ENCODE measurements around the gene KRT81.
"Not testable (repeated sequence)": the region's sequence is repeated elsewhere in the genome, so short reads cannot be mapped to it uniquely, and the experiment has no call there.

KRT81 gene

GRCh38 chr12:52300796-52301691, 9.7 kb upstream of the KRT81 start:
- in situ Hi-C loops (cut with MboI; ENCODE audit: low pct_unique_long_range_greater_than_20kb, low sequenced_read_pairs, unreplicated experiment): no loop called here
- DNase-seq (ENCODE audit: low spot score): no peak
- TF ChIP-seq CTCF (IDR thresholded peaks at IDR 0.05; ENCODE audit: extremely low read depth, insufficient read depth, missing control alignments): no peak

- in situ Hi-C loops (cut with MboI; ENCODE audit: low pct_unique_long_range_greater_than_20kb, low sequenced_read_pairs, unreplicated experiment): no loop called here
- no peak for DNase-seq (ENCODE audit: low spot score)
- TF ChIP-seq CTCF (IDR thresholded peaks at IDR 0.05; ENCODE audit: extremely low read depth, insufficient read depth, missing control alignments): no peak
These were observed 7.4 kb upstream of the KRT81 start for GRCh38 chr12:52298677-52299190.

GRCh38 chr12:52296572-52297215, 5.4 kb upstream of the KRT81 start:
- in situ Hi-C loops (cut with MboI; ENCODE audit: low pct_unique_long_range_greater_than_20kb, low sequenced_read_pairs, unreplicated experiment): no loop called here
- no peak for DNase-seq (ENCODE audit: low spot score)
- no peak for TF ChIP-seq CTCF (IDR thresholded peaks at IDR 0.05; ENCODE audit: extremely low read depth, insufficient read depth, missing control alignments)

- TF ChIP-seq CTCF (IDR thresholded peaks at IDR 0.05; ENCODE audit: extremely low read depth, insufficient read depth, missing control alignments): no peak
- in situ Hi-C loops (cut with MboI; ENCODE audit: low pct_unique_long_range_greater_than_20kb, low sequenced_read_pairs, unreplicated experiment): no loop called here
- DNase-seq (ENCODE audit: low spot score): no peak
These were observed 4.3 kb upstream of the KRT81 start for GRCh38 chr12:52295663-52296062.

DNA sequence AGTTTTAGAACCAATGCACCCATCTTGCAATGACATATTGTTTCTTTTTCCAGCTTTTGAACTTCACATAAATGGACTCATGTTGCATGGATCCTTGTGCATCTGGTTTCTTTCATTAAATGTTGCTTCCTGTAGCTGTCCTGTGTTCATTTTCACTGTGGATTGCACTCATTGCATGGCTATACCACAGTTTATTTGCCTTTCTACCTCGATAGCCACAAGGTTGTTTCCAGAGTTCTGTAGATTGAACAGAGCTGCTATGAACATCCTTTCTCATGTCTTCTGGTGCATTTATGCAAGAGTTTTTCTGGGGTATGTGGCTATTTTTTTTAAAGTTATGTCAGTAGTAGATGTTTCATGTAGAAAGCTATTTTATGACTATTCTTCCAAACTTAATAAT, 3.5 kb upstream of the KRT81 start:
- in situ Hi-C loops (cut with MboI; ENCODE audit: low pct_unique_long_range_greater_than_20kb, low sequenced_read_pairs, unreplicated experiment): no loop called here
- TF ChIP-seq CTCF (IDR thresholded peaks at IDR 0.05; ENCODE audit: extremely low read depth, insufficient read depth, missing control alignments): no peak
- no peak for DNase-seq (ENCODE audit: low spot score)

DNA sequence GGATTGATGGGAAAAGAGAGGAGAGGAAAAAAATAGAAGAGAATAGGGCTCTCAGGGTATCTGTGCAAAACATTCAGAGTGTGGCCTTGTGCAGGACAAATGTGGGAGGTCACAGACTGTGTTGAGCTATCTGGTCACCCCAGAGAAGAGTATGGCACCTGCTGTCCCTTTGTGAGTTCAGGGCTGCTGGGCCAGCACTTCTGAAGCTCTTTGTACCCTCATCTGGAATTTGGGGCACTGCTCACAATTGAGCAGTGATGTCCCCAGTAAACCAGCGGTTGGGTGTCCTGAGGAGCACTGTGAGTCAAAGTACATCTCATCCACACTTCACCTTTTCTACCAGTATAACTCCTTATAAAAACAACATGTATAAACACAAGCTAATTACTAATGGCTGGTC, 2.6 kb upstream of the KRT81 start:
- in situ Hi-C loops (cut with MboI; ENCODE audit: low pct_unique_long_range_greater_than_20kb, low sequenced_read_pairs, unreplicated experiment): no loop called here
- DNase-seq (ENCODE audit: low spot score): no peak
- TF ChIP-seq CTCF (IDR thresholded peaks at IDR 0.05; ENCODE audit: extremely low read depth, insufficient read depth, missing control alignments): no peak

DNA sequence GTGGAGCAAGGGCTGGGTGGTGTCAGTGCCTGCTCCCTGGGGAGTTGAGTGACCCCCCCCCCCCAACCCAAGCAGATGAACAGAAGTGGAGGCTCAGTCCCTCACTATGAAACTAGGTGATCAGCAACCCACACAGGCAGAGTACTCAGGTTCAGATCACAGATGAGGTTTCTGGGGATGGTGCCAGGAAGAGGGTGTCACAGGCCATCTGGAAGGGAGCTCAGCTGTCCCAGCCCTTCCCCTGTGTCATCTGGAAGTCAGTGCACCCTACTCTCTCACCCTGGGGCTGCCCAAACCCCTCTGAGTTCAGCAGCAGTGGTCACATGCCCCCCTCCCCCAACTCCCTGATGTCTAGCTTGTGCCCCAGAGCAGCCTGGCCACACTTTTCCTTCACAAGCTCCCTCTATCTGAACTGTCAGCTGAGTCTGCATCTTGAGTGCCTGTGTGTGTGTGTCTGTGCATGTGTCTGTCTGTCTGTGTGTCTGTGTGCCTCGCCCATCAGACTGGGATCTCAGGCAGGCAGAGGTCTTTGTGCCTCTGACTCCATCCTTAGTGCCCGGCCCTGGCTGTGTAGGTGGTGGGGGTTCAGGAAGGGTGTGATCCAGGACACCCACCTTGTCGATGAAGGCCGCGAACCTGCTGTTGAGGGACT, 725 bp downstream of the KRT81 start:
- in situ Hi-C loops (cut with MboI; ENCODE audit: low pct_unique_long_range_greater_than_20kb, low sequenced_read_pairs, unreplicated experiment); DNase-seq (ENCODE audit: low spot score): not testable (repeated sequence)

GRCh38 chr12:52287816-52288805, 3.2 kb downstream of the KRT81 start:
- DNase-seq (ENCODE audit: low spot score): peak; percentile 30
- in situ Hi-C loops (cut with MboI; ENCODE audit: low pct_unique_long_range_greater_than_20kb, low sequenced_read_pairs, unreplicated experiment): not testable (repeated sequence)
